GM19438 (cell line): ENCODE data around the gene ISOC2.
"Not testable (repeated sequence)": the region's sequence is repeated elsewhere in the genome, so short reads cannot be mapped to it uniquely, and the experiment has no call there.

Source experiments
- ATAC-seq: cut with Tn5 transposase; IDR thresholded peaks from one replicate; pipeline ENCODE4 v1.9.1; 2021; ENCODE audit warnings: low read depth; ENCODE audit not compliant: unreplicated experiment

The ISOC2 gene

GRCh38 chr19:55461974-55462626 is 658 bp upstream of the ISOC2 start:
- ATAC-seq, result no peak

GRCh38 chr19:55460670-55461258 is 678 bp downstream of the ISOC2 start:
- ATAC-seq, result no peak

- no peak for ATAC-seq
Observed at GRCh38 chr19:55459950-55460657, 1.3 kb downstream of the ISOC2 start.

- no peak for ATAC-seq
Observed at GRCh38 chr19:55459551-55459949, 1.9 kb downstream of the ISOC2 start.

GRCh38 chr19:55457683-55458457 is 3.6 kb downstream of the ISOC2 start:
- ATAC-seq, result no peak

GRCh38 chr19:55456347-55456746 is 5.1 kb downstream of the ISOC2 start:
- no peak for ATAC-seq

GRCh38 chr19:55455576-55456235 is 5.7 kb downstream of the ISOC2 start:
- no peak for ATAC-seq

GRCh38 chr19:55454787-55455243 is 6.6 kb downstream of the ISOC2 start:
- ATAC-seq, result no peak

GRCh38 chr19:55453511-55454260 is 7.8 kb downstream of the ISOC2 start:
- no peak for ATAC-seq

- no peak for ATAC-seq
Observed at GRCh38 chr19:55452749-55453346, 8.6 kb downstream of the ISOC2 start.

- ATAC-seq, result no peak
Observed at GRCh38 chr19:55451965-55452748, 9.3 kb downstream of the ISOC2 start.

GRCh38 chr19:55451163-55451964 is 10.1 kb downstream of the ISOC2 start:
- no peak for ATAC-seq

GRCh38 chr19:55449469-55449868 is 12.0 kb downstream of the ISOC2 start:
- ATAC-seq, result no peak

GRCh38 chr19:55448175-55448490 is 13.3 kb downstream of the ISOC2 start:
- ATAC-seq, result not testable (repeated sequence)

GRCh38 chr19:55447421-55448174 is 13.8 kb downstream of the ISOC2 start:
- no peak for ATAC-seq

GRCh38 chr19:55446060-55446459 is 15.4 kb downstream of the ISOC2 start:
- ATAC-seq, result no peak

GRCh38 chr19:55444646-55445045 is 16.8 kb downstream of the ISOC2 start:
- ATAC-seq, result no peak
